ENCODE data around the gene MARCKSL1.
A peak's percentile ranks its signal among the peaks of the same experiment; 100 is the strongest.

The MARCKSL1 gene

DNA sequence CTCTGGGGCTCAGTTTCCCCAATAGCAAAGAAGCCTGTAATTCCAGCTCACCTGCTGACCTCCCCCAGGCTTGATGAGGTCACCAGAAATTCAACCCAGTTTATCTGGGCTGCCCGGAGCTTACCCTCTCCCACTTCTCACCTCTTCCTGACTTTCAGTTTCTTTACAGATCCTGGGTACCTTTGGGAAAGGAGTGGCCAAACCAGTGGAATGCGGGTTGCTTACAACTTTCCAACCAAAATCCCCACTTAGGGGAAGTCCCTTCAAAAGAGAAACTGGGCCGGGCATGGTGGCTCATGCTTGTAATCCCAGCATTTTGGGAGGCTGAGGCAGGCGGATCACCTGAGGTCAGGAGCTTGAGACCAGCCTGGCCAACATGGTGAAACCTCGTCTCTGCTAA, 5.9 kb upstream of the MARCKSL1 start:
- Histone ChIP-seq H3K4me3 (ENCODE audit: low read depth in 1 of 2, low read length in 2 of 2) (no peak overlapping the region), H3K27ac (ENCODE audit: low read depth, low read length) (no peak overlapping the region), H3K9me3 (ENCODE audit: control insufficient read depth in 1 of 2, low read length in 2 of 2) (no peaks in the 10 kb centered on the region), H3K27me3 (ENCODE audit: control insufficient read depth in 1 of 2, insufficient read depth in 2 of 2, low read length in 2 of 2) (no peaks in the 10 kb centered on the region), H3K36me3 (ENCODE audit: control insufficient read depth in 1 of 2, insufficient read depth in 2 of 2, low read length in 2 of 2) (no peaks in the 10 kb centered on the region), H3K4me1 (ENCODE audit: control insufficient read depth in 1 of 2, insufficient read depth in 2 of 2, low read length in 2 of 2) (peaks cover 30 to 34% of the 10 kb centered on the region in 2 donors), H3K9ac (ENCODE audit: low read depth in 1 of 2, low read length in 2 of 2) (no peak overlapping the region)

DNA sequence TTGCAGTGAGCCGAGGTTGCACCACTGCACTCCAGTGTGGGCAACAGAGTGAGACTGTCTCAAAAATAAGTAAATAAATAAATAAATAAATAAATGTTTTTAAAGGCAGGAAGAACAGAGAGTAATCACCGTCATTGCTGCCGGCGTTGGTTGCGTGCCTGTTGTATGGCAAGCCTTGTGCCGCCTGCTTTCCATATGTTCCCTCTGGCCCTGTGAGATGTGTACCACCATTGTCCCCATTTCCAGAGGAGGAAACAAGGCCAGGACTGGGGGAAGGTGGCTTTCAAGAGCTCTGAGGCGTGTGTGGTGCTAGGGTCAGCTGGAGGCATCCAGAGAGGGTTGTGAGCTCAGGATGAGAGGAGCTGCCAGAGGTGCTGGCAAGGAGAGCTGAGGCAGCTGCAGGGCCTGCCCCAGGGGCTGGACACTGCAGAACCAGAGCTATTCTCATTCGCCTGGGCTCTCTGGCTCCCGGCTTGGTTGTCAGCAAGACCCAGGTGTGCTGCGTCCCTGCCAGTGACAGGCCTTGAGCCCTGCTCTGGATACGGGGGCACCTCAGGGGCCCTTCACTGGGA, 5.2 kb upstream of the MARCKSL1 start:
- no peak overlapping the region for H3K9ac ChIP-seq (ENCODE audit: low read depth in 1 of 2, low read length in 2 of 2)
- H3K27me3 ChIP-seq (ENCODE audit: control insufficient read depth in 1 of 2, insufficient read depth in 2 of 2, low read length in 2 of 2): no peaks in the 10 kb centered on the region
- H3K9me3 ChIP-seq (ENCODE audit: control insufficient read depth in 1 of 2, low read length in 2 of 2): no peaks in the 10 kb centered on the region
- no peaks in the 10 kb centered on the region for H3K36me3 ChIP-seq (ENCODE audit: control insufficient read depth in 1 of 2, insufficient read depth in 2 of 2, low read length in 2 of 2)
- H3K4me1 ChIP-seq (ENCODE audit: control insufficient read depth in 1 of 2, insufficient read depth in 2 of 2, low read length in 2 of 2): peaks cover 33 to 37% of the 10 kb centered on the region in 2 donors
- no peak overlapping the region for H3K4me3 ChIP-seq (ENCODE audit: low read depth in 1 of 2, low read length in 2 of 2)
- no peak overlapping the region for H3K27ac ChIP-seq (ENCODE audit: low read depth, low read length)

DNA sequence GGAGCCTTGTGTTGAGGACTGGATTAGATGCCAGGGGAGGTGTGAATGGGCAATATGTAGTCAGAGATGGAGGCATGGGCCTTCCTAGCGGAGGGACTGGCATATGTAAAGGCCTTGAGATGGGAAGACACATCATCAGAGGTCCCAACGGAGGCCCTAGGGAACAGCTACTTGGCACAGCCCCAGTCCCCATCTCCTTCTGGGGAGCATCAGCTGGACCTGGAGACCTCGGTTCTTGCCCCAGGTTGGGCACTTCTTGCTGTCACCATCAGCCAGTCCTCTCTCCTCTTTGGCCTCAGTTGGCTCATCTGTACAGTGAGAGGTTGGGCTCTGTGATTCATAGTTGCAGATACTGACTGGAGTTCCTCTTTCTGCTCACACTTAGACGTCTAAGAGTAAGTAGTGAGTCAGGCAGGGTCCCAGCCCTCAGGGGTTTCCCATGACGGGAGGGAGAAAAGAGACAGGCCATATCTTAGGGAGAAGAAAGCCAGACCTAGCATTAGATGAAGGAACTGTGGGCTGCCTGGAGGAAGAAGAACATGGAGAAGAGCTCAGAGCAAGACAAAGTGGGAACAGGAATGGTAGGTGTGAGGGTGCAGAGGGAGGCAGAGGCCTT, 3.4 kb upstream of the MARCKSL1 start:
- Histone ChIP-seq H3K4me3 (ENCODE audit: low read depth in 1 of 2, low read length in 2 of 2) (no peak overlapping the region), H3K9me3 (ENCODE audit: control insufficient read depth in 1 of 2, low read length in 2 of 2) (no peaks in the 10 kb centered on the region), H3K9ac (ENCODE audit: low read depth in 1 of 2, low read length in 2 of 2) (no peak overlapping the region), H3K36me3 (ENCODE audit: control insufficient read depth in 1 of 2, insufficient read depth in 2 of 2, low read length in 2 of 2) (no peaks in the 10 kb centered on the region), H3K27me3 (ENCODE audit: control insufficient read depth in 1 of 2, insufficient read depth in 2 of 2, low read length in 2 of 2) (no peaks in the 10 kb centered on the region), H3K4me1 (ENCODE audit: control insufficient read depth in 1 of 2, insufficient read depth in 2 of 2, low read length in 2 of 2) (peaks cover 30 to 36% of the 10 kb centered on the region in 2 donors), H3K27ac (ENCODE audit: low read depth, low read length) (no peak overlapping the region)

DNA sequence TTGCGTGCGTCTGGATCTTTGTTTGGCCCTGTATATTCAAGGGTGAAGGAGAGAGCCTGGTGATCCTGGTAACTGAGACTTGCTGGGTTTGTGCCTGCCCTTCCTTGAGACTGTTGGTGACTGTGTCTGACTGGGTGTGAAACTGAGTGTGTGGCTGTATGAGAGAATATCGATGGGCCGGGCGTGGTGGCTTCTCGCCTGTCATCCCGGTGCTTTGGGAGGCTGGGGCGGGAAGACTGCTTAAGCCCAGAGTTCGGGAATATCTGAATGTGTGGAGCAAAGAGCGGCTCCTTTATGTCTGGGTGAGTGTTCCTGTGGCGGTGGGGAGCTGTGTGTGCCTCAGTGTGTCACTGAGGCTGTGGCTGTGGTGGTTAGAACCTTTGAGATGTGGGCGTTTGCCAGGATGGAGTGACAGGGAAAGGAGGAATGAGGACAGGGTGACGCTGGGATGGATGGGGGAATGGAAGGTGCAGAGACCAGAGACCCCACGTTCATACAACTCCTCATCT, 2.7 kb upstream of the MARCKSL1 start:
- Histone ChIP-seq H3K27ac (ENCODE audit: low read depth, low read length) (no peak overlapping the region), H3K9ac (ENCODE audit: low read depth in 1 of 2, low read length in 2 of 2) (no peak overlapping the region)

DNA sequence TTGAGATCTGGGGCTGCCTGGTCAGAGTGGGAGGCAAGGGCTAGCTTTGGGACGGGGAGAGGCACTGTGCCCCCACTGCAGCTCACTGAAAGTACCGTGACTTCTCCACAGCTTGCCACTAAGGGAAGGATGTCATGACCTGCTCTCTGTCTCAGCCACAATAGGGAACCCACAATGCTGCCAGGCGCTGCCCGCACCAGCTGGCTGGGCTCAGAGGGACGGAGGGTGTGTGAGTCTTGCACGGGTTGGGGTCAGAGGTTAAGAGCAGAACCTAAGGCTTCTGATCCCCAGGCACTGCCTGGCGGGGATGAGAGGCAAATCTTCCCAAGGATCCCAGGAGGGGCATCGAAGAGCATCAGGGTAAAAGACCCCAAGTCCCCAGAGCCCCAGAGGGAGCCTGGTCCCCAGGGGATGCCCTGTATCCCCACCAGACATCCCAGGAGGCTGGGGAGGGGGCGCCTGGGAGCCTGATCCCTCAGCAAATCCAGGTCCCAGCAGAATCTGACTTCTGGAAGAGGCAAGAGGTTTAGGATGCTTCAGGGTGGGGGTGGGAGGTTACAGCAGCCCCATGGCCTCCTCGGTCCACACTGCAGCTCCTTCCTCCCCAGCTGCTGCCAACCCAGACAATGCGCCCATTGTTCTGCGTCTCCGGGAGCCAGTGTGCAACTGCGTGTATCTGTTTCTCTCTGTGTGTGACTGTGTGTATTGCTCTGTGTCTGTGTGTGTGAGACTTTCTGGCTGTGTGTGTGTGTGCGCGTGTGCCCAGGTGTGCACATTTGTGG, 2.0 kb upstream of the MARCKSL1 start:
- Histone ChIP-seq H3K9ac (ENCODE audit: low read depth in 1 of 2, low read length in 2 of 2) (no peak overlapping the region), H3K4me1 (ENCODE audit: control insufficient read depth in 1 of 2, insufficient read depth in 2 of 2, low read length in 2 of 2) (peaks cover 40 to 41% of the 10 kb centered on the region in 2 donors)

More for the DNA sequence above, 2.7 kb upstream of the MARCKSL1 start:
- no peak overlapping the region for H3K4me3 ChIP-seq (ENCODE audit: low read depth in 1 of 2, low read length in 2 of 2)
- no peaks in the 10 kb centered on the region for H3K9me3 ChIP-seq (ENCODE audit: control insufficient read depth in 1 of 2, low read length in 2 of 2)
- H3K36me3 ChIP-seq (ENCODE audit: control insufficient read depth in 1 of 2, insufficient read depth in 2 of 2, low read length in 2 of 2): peaks cover 0 to 3% of the 10 kb centered on the region in 2 donors
- no peaks in the 10 kb centered on the region for H3K27me3 ChIP-seq (ENCODE audit: control insufficient read depth in 1 of 2, insufficient read depth in 2 of 2, low read length in 2 of 2)
- peaks cover 38 to 40% of the 10 kb centered on the region in 2 donors for H3K4me1 ChIP-seq (ENCODE audit: control insufficient read depth in 1 of 2, insufficient read depth in 2 of 2, low read length in 2 of 2)

DNA sequence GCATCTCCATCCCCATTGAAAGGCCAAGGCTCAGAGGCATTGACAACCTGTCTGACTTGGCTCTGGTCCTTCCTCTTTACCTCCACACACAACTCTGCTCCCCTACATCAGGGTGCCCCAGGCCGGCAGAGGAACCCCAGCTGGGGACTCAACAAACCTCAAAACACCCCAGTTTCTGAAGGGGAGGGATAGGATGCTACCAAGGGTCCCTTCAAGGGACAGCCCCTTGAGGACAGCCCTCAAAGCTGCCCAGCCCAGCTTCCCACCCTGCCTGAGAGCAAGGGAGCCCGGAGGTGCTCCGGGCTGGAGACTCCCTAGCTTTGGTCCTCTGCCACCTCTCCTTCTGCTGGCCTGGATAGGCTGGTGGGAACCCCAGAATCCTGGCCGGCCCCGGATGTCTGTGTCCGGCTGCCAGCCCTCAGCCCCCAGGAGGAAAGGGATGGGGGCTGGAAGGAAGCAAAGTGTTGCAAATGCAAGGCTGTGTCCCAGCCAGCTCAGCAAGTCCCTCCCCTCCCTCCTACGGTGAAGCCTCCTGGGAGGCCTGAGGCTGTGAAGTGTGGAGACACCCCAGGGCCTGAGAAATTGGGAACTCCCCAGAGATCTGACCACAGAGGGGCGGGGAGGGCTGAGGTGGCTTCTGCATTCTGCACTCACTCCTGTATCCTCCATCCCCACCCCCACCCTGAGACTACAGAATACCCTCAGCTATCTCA, 1.1 kb upstream of the MARCKSL1 start:
- Histone ChIP-seq H3K4me3 (ENCODE audit: low read depth in 1 of 2, low read length in 2 of 2) (no peak overlapping the region), H3K4me1 (ENCODE audit: control insufficient read depth in 1 of 2, insufficient read depth in 2 of 2, low read length in 2 of 2) (peaks cover 45% of the 10 kb centered on the region in 2 donors), H3K27me3 (ENCODE audit: control insufficient read depth in 1 of 2, insufficient read depth in 2 of 2, low read length in 2 of 2) (no peaks in the 10 kb centered on the region), H3K27ac (ENCODE audit: low read depth, low read length) (no peak overlapping the region), H3K36me3 (ENCODE audit: control insufficient read depth in 1 of 2, insufficient read depth in 2 of 2, low read length in 2 of 2) (peaks cover under 1 to 11% of the 10 kb centered on the region in 2 donors), H3K9me3 (ENCODE audit: control insufficient read depth in 1 of 2, low read length in 2 of 2) (no peaks in the 10 kb centered on the region), H3K9ac (ENCODE audit: low read depth in 1 of 2, low read length in 2 of 2) (no peak overlapping the region)

More for the DNA sequence above, 2.0 kb upstream of the MARCKSL1 start:
- H3K27me3 ChIP-seq (ENCODE audit: control insufficient read depth in 1 of 2, insufficient read depth in 2 of 2, low read length in 2 of 2): no peaks in the 10 kb centered on the region
- no peak overlapping the region for H3K4me3 ChIP-seq (ENCODE audit: low read depth in 1 of 2, low read length in 2 of 2)
- H3K36me3 ChIP-seq (ENCODE audit: control insufficient read depth in 1 of 2, insufficient read depth in 2 of 2, low read length in 2 of 2): peaks cover 0 to 3% of the 10 kb centered on the region in 2 donors
- no peaks in the 10 kb centered on the region for H3K9me3 ChIP-seq (ENCODE audit: control insufficient read depth in 1 of 2, low read length in 2 of 2)
- no peak overlapping the region for H3K27ac ChIP-seq (ENCODE audit: low read depth, low read length)

DNA sequence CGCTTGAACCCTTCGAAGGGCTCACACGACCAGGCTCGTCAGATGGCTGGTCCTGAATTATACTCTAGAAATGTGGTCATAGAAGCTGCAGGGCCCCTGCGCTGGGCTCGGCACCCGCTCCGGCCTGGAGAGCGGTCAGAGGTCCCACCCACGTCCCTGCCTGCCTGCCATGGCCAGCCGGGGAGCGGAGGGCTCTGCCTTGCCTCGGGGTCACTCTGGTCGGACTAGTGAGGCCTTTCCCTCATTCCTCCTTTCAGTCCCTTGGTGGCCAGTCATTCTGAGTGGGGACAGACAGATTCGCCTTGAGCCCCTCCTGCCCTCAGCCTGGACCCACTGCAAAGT, 529 bp upstream of the MARCKSL1 start:
- peak overlapping the region in 1 of 2 donors; percentile 28 for H3K9ac ChIP-seq (ENCODE audit: low read depth in 1 of 2, low read length in 2 of 2)
- peak overlapping the region; percentile 16 to 40 for H3K4me3 ChIP-seq (ENCODE audit: low read depth in 1 of 2, low read length in 2 of 2)
- H3K36me3 ChIP-seq (ENCODE audit: control insufficient read depth in 1 of 2, insufficient read depth in 2 of 2, low read length in 2 of 2): peaks cover 6 to 17% of the 10 kb centered on the region in 2 donors
- peaks cover 40 to 46% of the 10 kb centered on the region in 2 donors for H3K4me1 ChIP-seq (ENCODE audit: control insufficient read depth in 1 of 2, insufficient read depth in 2 of 2, low read length in 2 of 2)
- no peak overlapping the region for H3K27ac ChIP-seq (ENCODE audit: low read depth, low read length)
- H3K9me3 ChIP-seq (ENCODE audit: control insufficient read depth in 1 of 2, low read length in 2 of 2): no peaks in the 10 kb centered on the region
- no peaks in the 10 kb centered on the region for H3K27me3 ChIP-seq (ENCODE audit: control insufficient read depth in 1 of 2, insufficient read depth in 2 of 2, low read length in 2 of 2)

DNA sequence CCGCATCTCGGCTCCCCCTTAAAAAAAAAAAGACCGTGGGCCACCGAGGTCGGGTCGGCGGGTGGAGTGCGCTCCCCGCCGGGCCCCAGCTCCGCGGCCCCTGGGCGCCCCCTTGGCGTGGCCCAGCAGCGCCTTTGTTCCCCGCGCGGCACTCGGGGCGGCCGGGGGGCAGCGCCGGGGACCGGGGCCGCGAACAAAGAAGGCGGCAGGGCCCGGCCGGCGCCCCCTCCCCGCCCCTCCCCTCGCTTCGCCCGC, 571 bp downstream of the MARCKSL1 start:
- peak overlapping the region; percentile 55 to 64 for H3K9ac ChIP-seq (ENCODE audit: low read depth in 1 of 2, low read length in 2 of 2)
- peak overlapping the region; percentile 56 to 74 for H3K4me3 ChIP-seq (ENCODE audit: low read depth in 1 of 2, low read length in 2 of 2)
- peaks cover 14 to 28% of the 10 kb centered on the region in 2 donors for H3K36me3 ChIP-seq (ENCODE audit: control insufficient read depth in 1 of 2, insufficient read depth in 2 of 2, low read length in 2 of 2)
- no peak overlapping the region for H3K27ac ChIP-seq (ENCODE audit: low read depth, low read length)
- peaks cover 38 to 46% of the 10 kb centered on the region in 2 donors for H3K4me1 ChIP-seq (ENCODE audit: control insufficient read depth in 1 of 2, insufficient read depth in 2 of 2, low read length in 2 of 2)
- no peaks in the 10 kb centered on the region for H3K27me3 ChIP-seq (ENCODE audit: control insufficient read depth in 1 of 2, insufficient read depth in 2 of 2, low read length in 2 of 2)
- no peaks in the 10 kb centered on the region for H3K9me3 ChIP-seq (ENCODE audit: control insufficient read depth in 1 of 2, low read length in 2 of 2)

DNA sequence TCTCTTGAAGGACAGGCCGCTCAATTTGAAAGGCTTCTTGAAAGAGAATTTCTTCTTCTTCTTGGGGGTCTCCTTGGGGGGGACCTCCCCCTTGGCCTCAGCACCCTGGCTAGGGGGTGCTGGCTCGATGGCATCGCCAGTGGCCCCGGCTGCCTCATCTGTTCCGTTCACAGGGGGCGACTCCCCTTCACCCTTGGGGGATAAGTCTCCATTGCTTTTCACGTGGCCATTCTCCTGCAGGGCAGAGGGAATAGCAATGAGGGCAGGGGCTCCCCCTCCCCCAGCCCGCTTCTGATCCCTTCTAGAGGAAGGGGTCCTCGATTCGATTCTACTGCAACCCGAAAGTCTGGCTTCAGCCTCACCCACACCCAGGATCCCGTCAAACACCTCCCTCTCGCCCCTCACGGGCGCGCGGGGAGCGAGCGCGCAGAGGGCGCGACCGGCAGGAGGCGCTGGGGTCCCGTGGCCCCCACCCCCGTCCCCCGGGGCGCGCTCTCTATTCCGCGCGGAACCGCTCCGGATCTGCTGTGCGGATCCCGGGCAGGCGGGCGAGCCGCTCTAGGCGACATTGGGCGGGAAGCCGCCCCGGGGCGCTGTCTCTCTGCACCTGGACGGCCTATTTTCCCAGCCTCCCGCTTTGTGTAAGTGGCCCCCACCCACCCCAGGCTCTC, 1.0 kb downstream of the MARCKSL1 start:
- Histone ChIP-seq H3K27me3 (ENCODE audit: control insufficient read depth in 1 of 2, insufficient read depth in 2 of 2, low read length in 2 of 2) (no peaks in the 10 kb centered on the region), H3K9me3 (ENCODE audit: control insufficient read depth in 1 of 2, low read length in 2 of 2) (no peaks in the 10 kb centered on the region), H3K4me3 (ENCODE audit: low read depth in 1 of 2, low read length in 2 of 2) (peak overlapping the region; percentile 56 to 74), H3K36me3 (ENCODE audit: control insufficient read depth in 1 of 2, insufficient read depth in 2 of 2, low read length in 2 of 2) (peaks cover 19 to 32% of the 10 kb centered on the region in 2 donors), H3K9ac (ENCODE audit: low read depth in 1 of 2, low read length in 2 of 2) (peak overlapping the region; percentile 55 to 64), H3K4me1 (ENCODE audit: control insufficient read depth in 1 of 2, insufficient read depth in 2 of 2, low read length in 2 of 2) (peaks cover 38 to 46% of the 10 kb centered on the region in 2 donors), H3K27ac (ENCODE audit: low read depth, low read length) (no peak overlapping the region)
